Epithelial cell of proximal tubule (primary cell): ENCODE results near the gene RAD51AP2. TPM values are rescaled to one million over a fixed set of nuclear protein-coding genes. Genes with fewer than 3 reads are reported as not detected.

Experiments used
- DNase-seq: peaks from one replicate; pipeline ENCODE4 v3.0.0-alpha.2; 2011; ENCODE audit warnings: low read depth
- H3K4me3 ChIP-seq: 2 replicates; pipeline ENCODE4 v1.5.1; 2011; ENCODE audit warnings: low read depth, mild to moderate bottlenecking, low read length
- total RNA-seq: library from RNA; depleted of rRNA; stranded (reverse); fragments of >200 nt; gene quantifications from 2 replicates; pipeline ENCODE4 v1.2.3, GENCODE V29; 2015
- TF ChIP-seq, protein P1 (sequence below): conservative IDR thresholded peaks from 2 replicates; pipeline ENCODE4 v1.5.1; 2012; ENCODE audit warnings: low read depth, mild to moderate bottlenecking, low read length

RAD51AP2 gene
- total RNA-seq, 1 donor from 2014 or later: not detected

DNA sequence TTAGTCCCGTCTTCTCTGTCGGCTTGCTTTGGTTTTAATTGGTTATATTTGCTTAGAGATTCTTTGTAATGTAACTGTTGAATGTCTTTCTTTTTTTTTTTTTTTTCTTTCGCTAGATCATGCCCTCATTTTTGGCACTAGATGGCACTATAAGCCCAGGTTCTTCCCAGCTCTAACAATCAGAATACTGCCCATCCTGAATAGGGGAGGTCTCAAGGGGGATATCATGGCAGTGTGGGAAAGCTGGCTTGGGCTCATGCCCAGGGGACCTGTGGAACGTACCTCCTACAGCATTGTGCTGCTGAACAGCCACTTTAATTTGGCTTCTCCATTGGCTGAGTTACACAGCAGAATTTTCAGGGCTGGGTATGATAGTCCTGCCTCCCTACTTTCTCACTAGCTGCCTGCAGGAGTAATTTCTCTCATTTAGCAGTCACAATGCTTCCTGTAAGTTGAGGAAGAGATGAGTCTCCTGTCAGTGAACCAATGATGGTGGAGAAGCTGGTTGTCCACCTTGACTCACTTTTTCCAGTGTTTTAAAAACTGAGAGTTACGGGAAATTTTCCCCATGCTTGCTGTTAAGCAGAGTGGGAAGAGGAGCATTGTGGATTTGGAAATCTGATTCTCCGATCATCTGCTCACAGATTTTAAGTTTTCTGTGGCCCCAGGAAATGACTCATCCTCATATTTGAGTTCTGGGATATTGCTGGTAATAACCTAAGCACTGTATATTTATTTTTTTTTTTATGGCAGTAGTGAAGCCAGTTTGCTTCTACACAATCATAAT is 47.2 kb downstream of the RAD51AP2 start:
- TF ChIP-seq, protein P1, sequence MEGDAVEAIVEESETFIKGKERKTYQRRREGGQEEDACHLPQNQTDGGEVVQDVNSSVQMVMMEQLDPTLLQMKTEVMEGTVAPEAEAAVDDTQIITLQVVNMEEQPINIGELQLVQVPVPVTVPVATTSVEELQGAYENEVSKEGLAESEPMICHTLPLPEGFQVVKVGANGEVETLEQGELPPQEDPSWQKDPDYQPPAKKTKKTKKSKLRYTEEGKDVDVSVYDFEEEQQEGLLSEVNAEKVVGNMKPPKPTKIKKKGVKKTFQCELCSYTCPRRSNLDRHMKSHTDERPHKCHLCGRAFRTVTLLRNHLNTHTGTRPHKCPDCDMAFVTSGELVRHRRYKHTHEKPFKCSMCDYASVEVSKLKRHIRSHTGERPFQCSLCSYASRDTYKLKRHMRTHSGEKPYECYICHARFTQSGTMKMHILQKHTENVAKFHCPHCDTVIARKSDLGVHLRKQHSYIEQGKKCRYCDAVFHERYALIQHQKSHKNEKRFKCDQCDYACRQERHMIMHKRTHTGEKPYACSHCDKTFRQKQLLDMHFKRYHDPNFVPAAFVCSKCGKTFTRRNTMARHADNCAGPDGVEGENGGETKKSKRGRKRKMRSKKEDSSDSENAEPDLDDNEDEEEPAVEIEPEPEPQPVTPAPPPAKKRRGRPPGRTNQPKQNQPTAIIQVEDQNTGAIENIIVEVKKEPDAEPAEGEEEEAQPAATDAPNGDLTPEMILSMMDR: peak; percentile 63
- no peak overlapping the region for H3K4me3 ChIP-seq
- DNase-seq: no peak

DNA sequence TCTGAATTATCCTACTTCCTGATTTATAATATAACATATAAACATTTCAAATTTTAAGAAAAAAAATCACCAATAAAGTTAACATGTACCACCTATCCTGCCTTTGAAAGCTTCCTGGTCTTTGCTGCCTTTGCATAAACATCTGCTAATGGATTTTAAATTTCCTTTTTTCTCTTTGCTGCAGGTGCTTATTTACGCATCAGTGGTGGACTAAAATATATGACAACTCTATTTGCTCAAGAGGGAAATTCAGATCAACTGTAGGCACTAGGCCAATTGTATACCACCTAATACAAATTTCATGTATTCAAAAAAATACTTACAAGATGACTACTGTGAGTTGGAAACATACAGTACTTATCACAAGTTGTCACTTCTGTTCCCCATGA is 57.2 kb downstream of the RAD51AP2 start:
- H3K4me3 ChIP-seq: no peak overlapping the region
- DNase-seq: no peak
- TF ChIP-seq, protein P1: no peak

Other genes starting within 250 kb of the RAD51AP2 start
- not detected in 2 replicates for gene VSNL1, start 22.3 kb upstream of the RAD51AP2 start, total RNA-seq
- 21.4 and 24.2 TPM in 2 replicates for gene SMC6, start 235.4 kb upstream of the RAD51AP2 start, total RNA-seq
- gene GEN1, start 235.7 kb upstream of the RAD51AP2 start, total RNA-seq: 12.7 and 15.6 TPM in 2 replicates